Stimulated activated CD8-positive, alpha-beta memory T cell treated with anti-CD3 and anti-CD28 coated beads, Interleukin-2, amount 100 ng/mL, for 1 hour (primary cell): ENCODE measurements around the gene TBX6.

Experiments
- DNase-seq, 2 donors: peaks; one replicate each; pipeline ENCODE4 v3.0.0-alpha.2; 2020; ENCODE audit warnings: low read depth in 2 of 2

The TBX6 gene

GRCh38 chr16:30113711-30114333 lies 22.1 kb upstream of the TBX6 start:
- no peak for DNase-seq

- no peak for DNase-seq
Measured at GRCh38 chr16:30113031-30113710, 21.4 kb upstream of the TBX6 start, which contains the start of gene GDPD3. GDPD3 (minus strand) TSS chr16:30113537; CDS start chr16:30113478, 59 bp downstream.

GRCh38 chr16:30112197-30113030 lies 20.7 kb upstream of the TBX6 start:
- no peak for DNase-seq

- DNase-seq, result no peak
Measured at GRCh38 chr16:30110661-30111060, 18.9 kb upstream of the TBX6 start.

GRCh38 chr16:30108059-30108850 lies 16.5 kb upstream of the TBX6 start:
- DNase-seq, result no peak

GRCh38 chr16:30104492-30104891 lies 12.8 kb upstream of the TBX6 start:
- no peak for DNase-seq

GRCh38 chr16:30104090-30104489 lies 12.4 kb upstream of the TBX6 start:
- DNase-seq, result no peak

DNA sequence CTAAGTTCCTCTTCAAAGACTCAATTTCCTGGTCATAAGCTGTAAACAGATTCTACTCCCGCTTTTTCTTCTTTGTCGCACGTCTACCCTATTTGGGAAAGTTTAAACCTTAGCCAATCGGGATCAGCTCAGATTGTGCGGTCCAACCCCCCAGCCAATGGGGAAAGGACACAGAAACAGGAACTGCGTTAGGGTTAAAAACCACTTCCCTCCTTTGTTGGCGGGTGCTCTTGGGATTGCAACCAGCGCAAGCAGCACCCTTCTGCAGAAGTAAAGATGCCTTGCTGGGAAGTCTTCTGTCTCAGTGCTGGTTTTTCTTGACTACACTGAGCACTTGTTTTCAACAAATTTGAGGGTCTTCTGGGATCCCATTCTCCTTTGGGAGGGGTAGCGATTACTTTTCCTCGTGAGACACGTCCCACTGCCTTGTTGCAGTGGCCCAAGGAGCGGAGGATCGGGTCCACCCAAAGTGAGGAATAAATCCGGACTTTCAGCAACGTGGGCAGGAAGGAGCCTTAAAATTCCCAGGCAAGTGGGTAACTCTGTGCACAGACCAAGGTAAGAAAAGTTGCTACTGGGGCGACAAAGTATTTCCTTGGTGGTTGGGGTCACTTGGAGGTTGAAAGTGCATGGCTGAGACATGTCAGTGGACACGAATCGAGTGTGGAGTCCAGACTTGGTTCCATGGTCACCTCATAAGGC lies 5.3 kb upstream of the TBX6 start:
- no peak for DNase-seq

GRCh38 chr16:30096105-30096861 lies 4.6 kb upstream of the TBX6 start, which contains the start of gene YPEL3:
YPEL3 (minus strand) TSS chr16:30096213; CDS start chr16:30095482, 731 bp downstream.
- DNase-seq, result peak; percentile 75 to 79

- no peak for DNase-seq
Measured at GRCh38 chr16:30095166-30096078, 3.7 kb upstream of the TBX6 start.

GRCh38 chr16:30094541-30095165 lies 2.9 kb upstream of the TBX6 start:
- no peak for DNase-seq

DNA sequence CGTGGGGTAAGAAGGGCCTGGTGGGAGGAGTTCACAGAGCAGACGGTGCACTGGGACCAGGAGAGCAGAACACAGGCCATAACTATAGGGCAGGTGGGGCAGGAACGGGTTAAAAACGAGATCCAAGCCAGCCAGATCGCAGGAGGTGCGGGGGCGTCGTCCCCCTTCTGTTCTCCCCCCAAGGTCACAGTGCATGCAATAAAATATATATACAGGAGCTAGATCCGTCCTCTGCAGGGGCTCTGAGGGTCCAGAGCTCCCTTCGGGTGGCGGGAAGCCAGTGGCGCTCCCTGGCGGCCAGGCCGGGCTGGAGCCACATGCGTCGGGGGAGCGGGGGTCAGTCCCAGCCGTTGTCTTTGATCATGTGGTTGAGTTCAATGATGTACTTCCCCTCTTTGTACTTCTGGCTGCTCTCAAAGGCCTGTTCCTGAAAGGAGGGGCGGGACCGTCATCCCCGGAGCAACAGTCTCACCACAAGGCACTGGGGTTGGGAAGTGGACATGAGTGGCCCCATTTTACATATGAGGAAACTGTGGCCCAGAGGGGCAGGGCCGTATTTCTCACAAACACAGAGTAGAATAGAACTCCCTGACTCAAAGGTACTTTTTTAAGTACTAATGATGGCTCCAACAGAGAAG lies 768 bp upstream of the TBX6 start:
- DNase-seq, result peak in 1 of 2 donors; percentile 15

GRCh38 chr16:30090610-30091331 lies 953 bp downstream of the TBX6 start:
- no peak for DNase-seq

DNA sequence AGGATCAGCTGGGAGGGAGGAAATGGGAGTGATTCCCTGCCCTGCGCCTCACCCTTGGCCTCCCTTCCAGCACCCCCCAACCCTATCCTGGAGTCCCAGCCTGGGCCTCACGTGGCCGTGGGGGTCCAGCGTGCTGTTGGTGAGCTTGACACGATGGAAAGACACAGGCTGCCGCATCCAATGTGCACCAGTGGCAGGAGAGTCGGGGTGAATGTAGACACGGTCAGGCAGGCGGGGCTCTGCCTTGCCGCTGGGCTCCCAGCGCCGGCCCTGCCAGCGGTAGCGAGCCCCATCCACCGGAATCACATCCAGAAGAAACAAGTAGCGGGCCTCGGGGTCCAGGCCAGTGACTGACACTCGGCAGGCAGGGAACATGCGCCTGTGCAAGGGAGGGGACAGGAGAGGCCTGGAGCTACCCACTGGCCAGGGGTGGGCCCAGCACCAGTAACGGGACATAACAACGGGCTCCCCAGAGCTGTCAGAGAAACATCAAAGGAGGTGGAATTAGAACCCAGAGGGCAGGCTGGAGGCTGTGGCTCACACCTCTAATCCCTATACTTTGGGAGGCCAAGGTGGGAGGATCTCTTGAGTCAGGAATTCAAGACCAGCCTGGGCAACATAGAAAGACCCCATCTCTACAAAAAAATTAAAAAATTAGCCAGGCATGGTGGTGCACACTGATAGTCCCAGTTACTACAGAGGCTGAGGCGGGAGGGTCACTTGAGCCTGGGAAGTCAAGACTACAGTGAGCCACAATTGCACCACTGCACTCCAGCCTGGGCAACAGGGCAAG lies 2.7 kb downstream of the TBX6 start:
- DNase-seq, result no peak

DNA sequence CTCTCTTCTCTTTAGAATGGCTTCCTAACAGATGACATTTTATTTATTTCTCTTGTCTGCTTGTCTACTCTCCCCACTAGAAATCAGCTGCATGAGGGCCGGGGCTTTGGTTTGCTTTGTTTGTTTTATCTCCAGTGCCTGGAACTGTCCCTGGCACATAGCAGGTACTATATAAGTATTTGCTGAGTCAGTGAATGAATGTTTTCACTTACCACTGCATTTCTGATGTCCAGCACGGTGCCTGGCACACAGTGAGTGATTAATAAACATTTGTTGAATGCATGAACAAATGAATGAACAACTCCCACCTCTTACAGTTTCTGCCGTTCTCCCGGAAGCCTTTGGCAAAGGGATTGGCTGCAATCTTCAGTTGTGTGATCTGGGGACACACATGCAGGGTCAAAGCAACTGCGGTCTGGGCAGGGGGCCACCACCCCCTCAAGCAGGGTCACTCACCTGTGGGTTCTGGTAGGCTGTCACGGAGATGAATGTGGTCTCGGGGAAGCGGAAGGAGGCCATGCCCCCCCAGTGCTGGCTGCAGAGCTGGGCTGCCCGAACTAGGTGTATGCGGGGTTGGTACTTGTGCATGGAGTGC lies 3.4 kb downstream of the TBX6 start:
- DNase-seq, result no peak

DNA sequence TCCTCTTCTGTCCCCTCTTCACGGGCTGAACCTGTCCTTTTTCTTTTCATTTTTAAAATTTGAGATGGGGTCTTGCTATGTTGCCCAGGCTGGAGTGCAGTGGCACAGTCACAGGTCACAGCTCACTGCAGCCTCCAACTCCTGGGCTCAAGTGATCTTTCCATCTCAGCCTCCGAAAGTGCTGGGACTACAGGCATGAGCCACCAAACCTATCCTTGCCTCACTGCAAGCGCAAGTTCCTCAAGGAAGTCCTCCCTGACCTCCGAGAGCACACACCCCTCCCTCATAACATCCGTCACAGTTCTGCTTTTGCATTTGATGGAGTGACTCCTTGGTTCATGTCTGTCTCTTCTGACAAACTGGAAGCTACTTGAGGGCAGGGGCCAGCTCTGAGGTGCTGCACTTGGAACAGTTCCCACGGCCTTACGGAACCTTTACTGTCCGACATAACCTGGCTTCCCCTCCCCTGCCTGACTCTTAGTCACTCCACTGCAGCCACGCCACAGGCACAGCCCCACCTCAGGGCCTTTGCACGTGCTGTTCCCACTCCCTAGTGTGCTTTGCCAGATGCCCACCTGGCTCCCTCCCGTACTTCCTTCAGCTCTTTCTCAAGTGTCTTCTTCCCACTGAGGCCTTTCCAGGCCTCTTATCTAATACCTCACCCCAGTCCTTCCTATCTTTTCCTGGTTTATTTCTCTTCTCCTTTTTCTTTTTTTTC lies 4.4 kb downstream of the TBX6 start:
- DNase-seq, result no peak
